ENCODE data around the gene CARD14.

Gene CARD14

DNA sequence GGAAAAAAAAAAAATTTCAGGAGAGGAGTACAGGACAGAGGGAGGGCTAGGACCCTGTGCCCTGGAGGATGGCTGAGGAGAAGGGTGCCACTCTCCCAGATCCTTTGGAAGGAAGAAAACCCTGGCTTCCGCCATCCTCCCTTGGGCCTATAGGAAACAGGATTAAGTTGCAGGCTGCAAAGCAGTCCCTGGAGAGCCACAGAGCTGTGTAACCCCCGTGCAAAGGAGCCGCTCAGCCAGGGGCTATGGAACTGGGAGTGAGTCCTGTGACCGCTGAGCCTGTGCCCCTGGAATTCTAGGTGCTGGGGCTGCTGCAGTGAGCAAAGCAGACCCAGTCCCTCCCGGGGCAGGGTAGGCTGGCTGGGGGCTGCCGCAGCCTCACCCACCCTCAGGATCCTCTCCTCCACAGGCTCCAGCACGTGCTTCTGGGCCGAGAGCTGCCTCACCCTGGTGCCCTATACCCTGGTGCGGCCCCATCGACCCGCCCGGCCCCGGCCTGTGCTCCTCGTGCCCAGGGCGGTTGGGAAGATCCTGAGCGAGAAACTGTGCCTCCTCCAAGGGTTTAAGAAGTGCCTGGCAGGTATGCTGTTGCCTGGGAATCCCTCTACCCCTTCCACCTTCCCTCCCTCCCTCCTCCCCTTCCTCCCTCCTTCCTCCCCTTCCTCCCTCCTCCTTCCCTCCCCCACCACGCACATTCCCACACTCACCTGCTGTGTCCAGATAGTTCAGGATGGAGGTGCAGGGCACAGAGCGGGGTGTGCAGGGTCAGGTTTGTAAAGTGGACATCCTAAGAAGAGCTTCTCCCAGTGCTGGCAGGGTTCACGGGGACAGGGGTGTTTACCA is 35.0 kb downstream of the CARD14 start:
- H3K27ac ChIP-seq (ENCODE audit: low read depth in 2 of 2, low read length in 2 of 2), result no peak overlapping the region
- H3K4me1 ChIP-seq (ENCODE audit: control insufficient read depth in 2 of 2, insufficient read depth in 2 of 2, low read length in 2 of 2), result no peaks in the 10 kb centered on the region
- H3K9ac ChIP-seq (ENCODE audit: low read depth in 1 of 2, low read length in 2 of 2), result no peak overlapping the region
- H3K9me3 ChIP-seq (ENCODE audit: control insufficient read depth in 2 of 2, low read length in 2 of 2), result no peaks in the 10 kb centered on the region
- no peaks in the 10 kb centered on the region for H3K27me3 ChIP-seq (ENCODE audit: control insufficient read depth in 2 of 2, insufficient read depth in 2 of 2, low read length in 2 of 2)
- H3K4me3 ChIP-seq (ENCODE audit: low read length in 2 of 2), result no peak overlapping the region
- H3K36me3 ChIP-seq (ENCODE audit: control insufficient read depth in 2 of 2, insufficient read depth in 2 of 2, low read length in 2 of 2), result peaks cover 2 to 11% of the 10 kb centered on the region in 2 donors

DNA sequence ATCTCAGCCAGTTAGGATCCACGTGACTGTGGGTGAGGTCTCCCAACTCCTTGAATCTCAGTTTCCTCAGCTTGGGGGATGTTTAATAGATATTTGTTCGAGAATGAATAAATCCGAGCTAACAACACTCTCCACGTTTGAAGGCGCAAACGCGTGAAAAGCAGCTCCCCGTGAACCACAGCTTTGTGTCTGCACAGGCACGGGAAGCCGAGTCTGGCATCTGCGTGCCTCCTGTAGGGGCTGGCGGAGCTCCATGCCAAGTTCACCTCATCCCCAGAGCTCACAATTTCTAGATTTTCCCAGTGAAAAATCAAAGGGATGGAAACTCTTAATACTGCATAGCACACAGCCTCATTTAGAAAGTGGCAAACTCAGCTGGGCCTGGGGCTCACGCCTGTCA is 36.0 kb downstream of the CARD14 start:
- no peak overlapping the region for H3K27ac ChIP-seq (ENCODE audit: low read depth in 2 of 2, low read length in 2 of 2)
- H3K9me3 ChIP-seq (ENCODE audit: control insufficient read depth in 2 of 2, low read length in 2 of 2), result no peaks in the 10 kb centered on the region
- no peaks in the 10 kb centered on the region for H3K4me1 ChIP-seq (ENCODE audit: control insufficient read depth in 2 of 2, insufficient read depth in 2 of 2, low read length in 2 of 2)
- no peak overlapping the region for H3K9ac ChIP-seq (ENCODE audit: low read depth in 1 of 2, low read length in 2 of 2)
- peaks cover 7 to 21% of the 10 kb centered on the region in 2 donors for H3K36me3 ChIP-seq (ENCODE audit: control insufficient read depth in 2 of 2, insufficient read depth in 2 of 2, low read length in 2 of 2)
- no peak overlapping the region for H3K4me3 ChIP-seq (ENCODE audit: low read length in 2 of 2)
- no peaks in the 10 kb centered on the region for H3K27me3 ChIP-seq (ENCODE audit: control insufficient read depth in 2 of 2, insufficient read depth in 2 of 2, low read length in 2 of 2)

GRCh38 chr17:80208050-80208449 is 38.2 kb downstream of the CARD14 start:
- H3K27me3 ChIP-seq (ENCODE audit: control insufficient read depth in 2 of 2, insufficient read depth in 2 of 2, low read length in 2 of 2), result no peaks in the 10 kb centered on the region
- H3K27ac ChIP-seq (ENCODE audit: low read depth in 2 of 2, low read length in 2 of 2), result no peak overlapping the region
- no peaks in the 10 kb centered on the region for H3K4me1 ChIP-seq (ENCODE audit: control insufficient read depth in 2 of 2, insufficient read depth in 2 of 2, low read length in 2 of 2)
- H3K9me3 ChIP-seq (ENCODE audit: control insufficient read depth in 2 of 2, low read length in 2 of 2), result no peaks in the 10 kb centered on the region
- H3K36me3 ChIP-seq (ENCODE audit: control insufficient read depth in 2 of 2, insufficient read depth in 2 of 2, low read length in 2 of 2), result peaks cover 16 to 35% of the 10 kb centered on the region in 2 donors
- no peak overlapping the region for H3K4me3 ChIP-seq (ENCODE audit: low read length in 2 of 2)
- H3K9ac ChIP-seq (ENCODE audit: low read depth in 1 of 2, low read length in 2 of 2), result no peak overlapping the region

- no peaks in the 10 kb centered on the region for H3K27me3 ChIP-seq (ENCODE audit: control insufficient read depth in 2 of 2, insufficient read depth in 2 of 2, low read length in 2 of 2)
- H3K27ac ChIP-seq (ENCODE audit: low read depth in 2 of 2, low read length in 2 of 2), result no peak overlapping the region
- no peak overlapping the region for H3K4me3 ChIP-seq (ENCODE audit: low read length in 2 of 2)
- H3K4me1 ChIP-seq (ENCODE audit: control insufficient read depth in 2 of 2, insufficient read depth in 2 of 2, low read length in 2 of 2), result no peaks in the 10 kb centered on the region
- no peaks in the 10 kb centered on the region for H3K9me3 ChIP-seq (ENCODE audit: control insufficient read depth in 2 of 2, low read length in 2 of 2)
- peaks cover 17 to 44% of the 10 kb centered on the region in 2 donors for H3K36me3 ChIP-seq (ENCODE audit: control insufficient read depth in 2 of 2, insufficient read depth in 2 of 2, low read length in 2 of 2)
- no peak overlapping the region for H3K9ac ChIP-seq (ENCODE audit: low read depth in 1 of 2, low read length in 2 of 2)
These were observed 39.9 kb downstream of the CARD14 start for GRCh38 chr17:80209765-80210164.

GRCh38 chr17:80210348-80211108 is 40.7 kb downstream of the CARD14 start:
- Histone ChIP-seq H3K27ac (ENCODE audit: low read depth in 2 of 2, low read length in 2 of 2) (no peak overlapping the region), H3K36me3 (ENCODE audit: control insufficient read depth in 2 of 2, insufficient read depth in 2 of 2, low read length in 2 of 2) (peaks cover 19 to 45% of the 10 kb centered on the region in 2 donors), H3K9me3 (ENCODE audit: control insufficient read depth in 2 of 2, low read length in 2 of 2) (no peaks in the 10 kb centered on the region), H3K4me3 (ENCODE audit: low read length in 2 of 2) (no peak overlapping the region), H3K27me3 (ENCODE audit: control insufficient read depth in 2 of 2, insufficient read depth in 2 of 2, low read length in 2 of 2) (no peaks in the 10 kb centered on the region), H3K9ac (ENCODE audit: low read depth in 1 of 2, low read length in 2 of 2) (no peak overlapping the region), H3K4me1 (ENCODE audit: control insufficient read depth in 2 of 2, insufficient read depth in 2 of 2, low read length in 2 of 2) (no peaks in the 10 kb centered on the region)

DNA sequence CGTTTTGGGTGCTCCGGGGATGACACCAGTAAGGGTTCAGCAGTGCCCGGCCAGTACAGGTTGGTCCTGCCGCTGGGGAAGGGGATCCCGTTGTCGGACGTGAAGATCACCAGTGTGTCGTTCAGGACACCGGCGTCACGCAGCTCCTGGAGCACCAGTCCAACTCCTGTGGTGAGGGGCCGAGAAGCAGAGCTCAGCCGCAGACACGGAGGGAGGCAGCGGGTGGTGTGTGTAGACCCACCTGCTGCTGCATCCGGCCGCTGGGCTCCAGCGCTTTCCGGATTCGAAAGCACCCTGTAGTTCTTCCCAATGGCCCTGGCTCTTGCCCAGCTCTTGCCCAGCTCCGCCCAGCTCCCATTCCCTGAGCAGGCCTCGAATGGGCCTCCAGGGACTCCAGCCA is 42.3 kb downstream of the CARD14 start:
- H3K9me3 ChIP-seq (ENCODE audit: control insufficient read depth in 2 of 2, low read length in 2 of 2), result no peaks in the 10 kb centered on the region
- H3K4me1 ChIP-seq (ENCODE audit: control insufficient read depth in 2 of 2, insufficient read depth in 2 of 2, low read length in 2 of 2), result no peaks in the 10 kb centered on the region
- no peak overlapping the region for H3K4me3 ChIP-seq (ENCODE audit: low read length in 2 of 2)
- H3K9ac ChIP-seq (ENCODE audit: low read depth in 1 of 2, low read length in 2 of 2), result no peak overlapping the region
- H3K36me3 ChIP-seq (ENCODE audit: control insufficient read depth in 2 of 2, insufficient read depth in 2 of 2, low read length in 2 of 2), result peaks cover 26 to 52% of the 10 kb centered on the region in 2 donors
- no peaks in the 10 kb centered on the region for H3K27me3 ChIP-seq (ENCODE audit: control insufficient read depth in 2 of 2, insufficient read depth in 2 of 2, low read length in 2 of 2)
- no peak overlapping the region for H3K27ac ChIP-seq (ENCODE audit: low read depth in 2 of 2, low read length in 2 of 2)

DNA sequence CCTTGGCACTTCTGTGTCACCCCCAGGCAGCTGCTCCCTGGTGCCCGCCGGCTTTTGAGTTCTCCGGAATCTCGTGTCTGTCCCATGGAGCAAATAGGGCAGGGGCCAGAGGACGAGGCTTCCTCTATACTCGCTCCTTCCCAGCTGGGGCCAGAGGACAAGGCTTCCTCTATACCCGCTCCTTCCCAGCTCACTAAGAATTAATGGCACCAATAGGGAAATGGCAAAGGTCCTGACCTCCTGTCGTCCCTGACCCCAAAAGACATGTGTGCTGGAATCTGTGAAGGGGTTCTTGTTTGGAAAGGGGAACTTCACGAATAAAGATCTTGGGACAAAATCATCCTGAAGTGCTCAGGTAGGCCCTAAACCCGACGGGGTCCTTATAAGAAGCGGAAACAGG is 42.7 kb downstream of the CARD14 start:
- Histone ChIP-seq H3K27me3 (ENCODE audit: control insufficient read depth in 2 of 2, insufficient read depth in 2 of 2, low read length in 2 of 2) (no peaks in the 10 kb centered on the region), H3K4me3 (ENCODE audit: low read length in 2 of 2) (no peak overlapping the region), H3K27ac (ENCODE audit: low read depth in 2 of 2, low read length in 2 of 2) (no peak overlapping the region), H3K9me3 (ENCODE audit: control insufficient read depth in 2 of 2, low read length in 2 of 2) (no peaks in the 10 kb centered on the region), H3K9ac (ENCODE audit: low read depth in 1 of 2, low read length in 2 of 2) (no peak overlapping the region), H3K36me3 (ENCODE audit: control insufficient read depth in 2 of 2, insufficient read depth in 2 of 2, low read length in 2 of 2) (peaks cover 30 to 56% of the 10 kb centered on the region in 2 donors), H3K4me1 (ENCODE audit: control insufficient read depth in 2 of 2, insufficient read depth in 2 of 2, low read length in 2 of 2) (no peaks in the 10 kb centered on the region)

- H3K36me3 ChIP-seq (ENCODE audit: control insufficient read depth in 2 of 2, insufficient read depth in 2 of 2, low read length in 2 of 2), result peaks cover 32 to 60% of the 10 kb centered on the region in 2 donors
- H3K27ac ChIP-seq (ENCODE audit: low read depth in 2 of 2, low read length in 2 of 2), result no peak overlapping the region
- no peaks in the 10 kb centered on the region for H3K4me1 ChIP-seq (ENCODE audit: control insufficient read depth in 2 of 2, insufficient read depth in 2 of 2, low read length in 2 of 2)
These were observed 43.3 kb downstream of the CARD14 start for GRCh38 chr17:80212962-80213642.

DNA sequence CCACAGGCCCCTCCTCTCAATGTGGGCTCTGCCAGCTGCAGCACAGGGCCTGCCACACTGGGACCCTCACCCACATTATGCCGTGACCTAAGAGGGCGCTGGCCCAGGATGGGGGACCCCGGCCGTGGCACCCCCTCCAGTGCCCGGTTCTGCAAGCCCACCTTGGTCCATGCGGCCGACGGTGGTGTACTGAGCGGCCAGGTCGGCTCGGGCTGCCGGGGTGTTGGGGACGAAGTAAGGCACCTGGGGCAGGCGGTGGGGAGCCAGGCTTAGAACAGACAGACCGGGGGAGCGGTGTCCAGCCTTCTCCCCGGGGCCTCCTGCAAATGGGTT is 43.8 kb downstream of the CARD14 start:
- H3K9me3 ChIP-seq (ENCODE audit: control insufficient read depth in 2 of 2, low read length in 2 of 2), result no peaks in the 10 kb centered on the region
- no peak overlapping the region for H3K9ac ChIP-seq (ENCODE audit: low read depth in 1 of 2, low read length in 2 of 2)
- peaks cover 0 to 4% of the 10 kb centered on the region in 2 donors for H3K4me1 ChIP-seq (ENCODE audit: control insufficient read depth in 2 of 2, insufficient read depth in 2 of 2, low read length in 2 of 2)
- H3K27me3 ChIP-seq (ENCODE audit: control insufficient read depth in 2 of 2, insufficient read depth in 2 of 2, low read length in 2 of 2), result no peaks in the 10 kb centered on the region
- no peak overlapping the region for H3K27ac ChIP-seq (ENCODE audit: low read depth in 2 of 2, low read length in 2 of 2)
- no peak overlapping the region for H3K4me3 ChIP-seq (ENCODE audit: low read length in 2 of 2)
- H3K36me3 ChIP-seq (ENCODE audit: control insufficient read depth in 2 of 2, insufficient read depth in 2 of 2, low read length in 2 of 2), result peaks cover 32 to 61% of the 10 kb centered on the region in 2 donors

More at GRCh38 chr17:80212962-80213642, 43.3 kb downstream of the CARD14 start:
- H3K9me3 ChIP-seq (ENCODE audit: control insufficient read depth in 2 of 2, low read length in 2 of 2), result no peaks in the 10 kb centered on the region
- H3K27me3 ChIP-seq (ENCODE audit: control insufficient read depth in 2 of 2, insufficient read depth in 2 of 2, low read length in 2 of 2), result no peaks in the 10 kb centered on the region
- no peak overlapping the region for H3K9ac ChIP-seq (ENCODE audit: low read depth in 1 of 2, low read length in 2 of 2)
- no peak overlapping the region for H3K4me3 ChIP-seq (ENCODE audit: low read length in 2 of 2)
